NCI-H748 treated with DMSO at 0.1 percent for 48 hours (cell line): ENCODE results near the gene WLS.
"Not testable (repeated sequence)": the region's sequence is repeated elsewhere in the genome, so short reads cannot be mapped to it uniquely, and the experiment has no call there.

Experiments
- DNase-seq: peaks from one replicate; lab custom pipeline; 2025; lab: John Stamatoyannopoulos, UW

Gene WLS

DNA sequence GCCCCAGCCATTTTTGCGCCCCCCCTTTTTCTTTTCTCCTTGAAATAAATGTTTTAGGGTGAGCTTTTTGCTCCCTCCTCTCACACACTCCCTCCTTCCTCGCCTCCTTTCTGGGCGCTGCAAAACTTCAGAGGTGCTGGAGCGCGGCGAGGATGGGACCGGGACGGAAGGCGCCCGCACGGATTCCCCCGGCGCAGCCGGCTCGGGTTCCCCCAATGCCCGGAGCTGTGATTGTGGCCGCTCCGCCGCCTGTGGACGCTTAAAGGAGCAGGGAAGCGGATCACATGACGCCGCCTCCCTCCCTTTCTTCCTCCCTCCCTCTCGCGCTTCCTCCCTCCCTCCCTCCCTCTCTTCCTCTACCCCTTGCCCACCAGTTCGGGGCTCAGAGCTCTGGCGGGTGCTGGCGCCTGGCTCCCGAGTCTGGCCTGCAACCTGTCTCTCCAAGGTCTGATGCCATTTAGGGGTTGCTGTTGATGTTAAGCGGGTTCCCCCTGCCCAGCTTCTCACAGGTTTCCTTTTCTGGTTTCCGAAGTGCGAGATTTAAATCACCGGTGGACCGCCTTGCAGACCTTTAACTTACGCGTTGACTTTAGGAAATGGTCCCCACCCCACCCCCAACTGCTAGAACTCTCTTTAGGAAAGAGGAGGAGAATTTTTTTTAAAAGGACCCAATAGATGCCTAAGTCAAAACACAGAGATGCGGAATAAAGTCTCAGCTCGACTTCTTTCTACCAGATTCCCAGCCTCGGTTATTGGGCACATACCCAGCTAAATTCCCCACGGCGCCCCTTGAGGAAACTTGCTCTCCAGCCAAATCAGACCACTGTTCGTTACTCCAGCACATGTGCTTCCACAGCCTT, at the start of gene WLS:
WLS (minus strand) TSS at position 235 of the 860 bp plus-strand sequence; CDS start at position 11, 224 bp downstream.
- DNase-seq, result peak; percentile 48

DNA sequence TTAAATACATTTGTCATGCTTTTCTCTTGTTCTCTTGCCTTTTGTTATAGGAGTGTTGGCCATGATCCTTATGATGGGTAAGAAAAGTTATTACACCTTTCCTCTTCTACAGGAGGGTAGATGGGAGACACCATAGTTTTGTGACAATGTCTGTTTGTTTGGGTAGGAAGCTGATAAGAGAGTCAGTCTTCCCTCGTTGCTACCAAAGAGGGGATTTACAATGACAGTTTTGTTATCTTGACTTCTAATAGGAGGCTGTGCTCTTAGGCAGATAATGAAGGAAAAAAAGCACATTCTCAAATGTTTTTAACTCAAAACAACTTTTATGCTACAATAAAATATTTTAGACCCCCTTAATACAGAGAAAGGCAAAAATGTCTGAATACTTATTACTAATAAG, 48.0 kb upstream of the WLS start:
- DNase-seq, result no peak

DNA sequence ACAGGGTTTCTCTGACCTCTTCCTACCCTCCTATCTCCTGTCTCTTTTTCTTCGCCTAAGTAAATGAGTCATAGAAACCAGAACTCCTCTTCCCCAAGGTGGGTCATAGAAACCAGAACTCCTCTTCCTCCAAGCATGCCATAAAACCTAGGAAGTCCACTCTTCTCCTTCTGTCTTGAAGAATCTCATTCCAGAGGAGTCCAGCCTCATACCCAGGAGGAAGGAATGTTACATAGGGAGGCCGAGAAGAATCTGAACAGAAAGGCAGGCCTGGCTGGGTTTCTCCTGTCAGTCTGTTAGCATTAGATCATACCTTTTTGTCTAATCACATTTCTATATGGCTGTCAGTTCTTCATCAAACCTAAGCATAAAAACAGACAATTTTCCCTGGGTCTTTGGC, 47.5 kb upstream of the WLS start:
- no peak for DNase-seq

DNA sequence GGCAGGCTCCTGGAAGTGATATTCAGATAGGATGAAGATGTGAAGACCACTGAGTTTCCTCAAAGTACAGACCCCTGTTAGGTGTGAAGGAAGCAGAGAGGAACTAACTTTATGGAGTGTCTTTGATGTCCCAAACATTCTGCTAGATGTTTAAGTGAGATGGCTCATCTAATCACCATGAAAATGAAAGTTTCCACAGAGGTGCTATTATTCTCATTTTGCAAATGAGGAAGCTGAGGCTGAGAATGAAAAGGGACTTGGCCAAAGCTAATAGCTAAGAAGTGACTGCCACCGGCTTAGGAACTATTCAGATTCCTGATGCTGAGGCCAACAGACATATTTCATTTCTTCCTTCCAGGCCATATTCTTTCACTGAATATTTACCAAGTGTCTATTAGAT, 45.9 kb upstream of the WLS start:
- no peak for DNase-seq

DNA sequence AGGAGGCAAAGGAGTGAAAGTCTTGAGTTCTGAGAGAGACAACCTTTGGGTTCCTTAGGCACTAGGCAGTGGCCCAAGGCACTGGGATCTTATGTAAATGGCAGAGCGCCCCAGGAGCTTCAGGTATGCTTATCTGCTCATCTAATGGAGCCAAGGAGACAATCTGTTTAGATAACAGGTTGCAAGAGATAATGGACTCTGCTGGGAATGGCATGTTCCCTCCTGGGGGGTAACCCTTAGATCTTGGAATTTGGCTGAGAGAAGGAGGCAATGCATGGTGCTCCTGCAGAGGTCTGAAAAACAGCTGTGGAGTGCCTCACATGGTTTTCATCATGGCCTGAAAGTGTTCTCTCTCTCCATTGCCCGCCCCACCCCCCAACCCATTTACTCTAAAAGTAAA, 44.1 kb upstream of the WLS start:
- DNase-seq, result no peak

DNA sequence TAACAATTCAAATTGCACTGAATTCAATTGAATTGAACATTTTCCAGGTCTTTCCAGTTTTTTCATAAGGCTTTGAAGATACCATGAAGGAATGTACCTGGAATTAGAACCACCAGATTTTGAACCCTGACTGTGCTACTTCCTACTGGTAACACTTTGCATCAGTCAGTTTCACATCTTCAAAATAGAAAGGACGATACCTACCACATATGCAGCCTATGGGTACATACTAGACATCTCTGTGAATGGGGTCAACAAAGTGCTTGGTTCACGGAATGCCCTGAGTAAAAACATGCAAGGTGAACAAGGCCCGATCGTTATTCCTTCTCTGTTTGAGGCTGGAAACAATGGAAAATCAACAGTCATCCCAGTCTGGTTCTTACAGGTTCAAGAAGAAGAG, 41.2 kb upstream of the WLS start:
- DNase-seq, result no peak

DNA sequence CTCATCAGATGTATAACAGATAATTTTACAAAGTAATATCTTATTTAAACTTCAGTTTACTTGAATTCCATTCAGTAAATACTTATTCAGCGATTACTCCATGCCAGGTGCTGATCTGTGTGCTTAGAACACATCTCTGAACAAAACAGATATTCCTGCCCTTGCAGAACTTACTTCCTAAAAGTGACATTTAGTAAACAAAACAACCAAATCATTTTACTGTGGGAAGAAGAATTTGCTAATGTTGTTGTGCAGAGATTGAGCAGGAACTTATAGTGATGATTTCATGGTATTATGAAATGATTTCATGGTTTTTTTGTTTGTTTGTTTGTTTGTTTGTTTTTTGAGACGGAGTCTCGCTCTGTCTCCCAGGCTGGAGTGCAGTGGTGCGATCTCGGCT, 39.3 kb upstream of the WLS start:
- DNase-seq, result no peak

DNA sequence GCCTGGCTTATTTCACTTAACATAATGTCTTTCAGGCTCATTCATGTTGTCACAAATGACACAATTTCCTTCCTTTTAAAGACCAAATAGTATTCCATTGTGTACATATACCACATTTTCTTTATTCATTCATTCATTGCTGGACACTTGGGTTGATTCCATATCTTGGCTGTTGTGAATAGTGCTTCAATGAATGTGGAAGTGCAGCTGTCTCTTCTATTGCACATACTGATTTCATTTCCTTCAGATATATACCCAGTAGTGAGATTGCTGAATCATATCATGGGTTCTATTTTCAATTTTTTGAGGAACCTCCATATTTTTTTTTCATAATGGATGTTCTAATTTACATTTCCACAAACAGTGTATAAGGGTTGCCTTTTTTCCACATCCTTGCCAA, 38.6 kb upstream of the WLS start:
- no peak for DNase-seq

DNA sequence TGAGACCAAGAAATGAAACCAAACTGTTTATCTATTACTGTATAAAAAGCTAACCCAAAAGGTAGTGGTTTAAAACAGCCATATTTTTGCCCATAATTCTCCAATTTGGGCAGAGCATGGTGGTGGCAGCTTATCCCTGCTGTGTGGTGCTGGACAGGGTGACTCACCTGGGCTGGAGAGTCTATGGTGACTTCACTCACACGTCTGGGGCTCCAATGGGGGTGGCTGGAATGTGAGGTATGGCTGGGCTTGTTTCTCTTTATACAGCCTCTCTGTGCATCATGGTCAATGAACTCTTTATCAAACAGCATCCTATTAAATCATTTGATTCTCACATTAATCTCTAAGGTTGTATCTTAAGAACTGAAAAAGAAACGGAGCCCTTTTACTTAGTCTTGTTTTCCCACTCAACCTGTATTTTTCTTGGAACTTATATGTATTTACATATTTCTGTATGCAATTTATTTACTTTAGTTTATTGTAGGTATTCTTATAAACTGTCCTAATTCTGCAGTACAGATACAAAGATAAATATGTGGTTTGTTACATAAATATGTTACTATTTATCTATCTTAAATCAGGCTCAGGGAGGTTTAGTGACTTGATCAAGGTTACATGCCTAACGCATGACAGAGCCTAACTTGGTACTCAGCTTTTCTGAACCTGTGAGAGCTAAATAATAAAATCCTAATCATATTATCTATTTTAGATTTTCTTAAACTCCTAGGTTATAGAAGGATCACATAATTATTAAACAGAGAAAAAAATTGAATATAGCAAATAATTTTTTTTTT, 37.5 kb upstream of the WLS start:
- DNase-seq, result no peak

DNA sequence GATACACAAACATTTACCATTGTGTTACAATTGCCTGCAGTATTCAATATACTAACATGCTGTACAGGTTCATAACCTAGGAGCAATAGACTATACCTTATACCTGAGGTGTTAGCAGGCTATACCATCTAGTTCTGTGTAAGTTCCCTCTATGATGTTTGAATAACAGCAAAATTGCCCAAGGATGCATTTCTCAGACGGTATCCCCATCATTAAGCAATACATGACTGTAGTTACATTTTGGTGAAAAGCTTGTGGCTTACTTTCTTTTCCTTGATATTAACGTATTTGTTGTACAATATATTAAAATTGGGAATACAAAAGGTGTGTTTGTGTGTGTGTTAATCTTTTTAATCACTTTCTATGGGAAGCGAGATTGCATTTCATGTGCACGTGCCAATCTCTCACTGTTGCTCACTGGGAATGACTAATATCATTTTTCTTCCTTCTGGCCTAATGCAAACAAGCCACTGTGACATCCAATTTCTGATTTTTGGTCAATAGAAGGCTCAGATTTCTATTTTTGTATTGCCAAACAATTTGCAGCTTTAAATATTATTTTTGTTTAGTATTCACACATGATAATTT, 36.7 kb upstream of the WLS start:
- DNase-seq, result no peak

DNA sequence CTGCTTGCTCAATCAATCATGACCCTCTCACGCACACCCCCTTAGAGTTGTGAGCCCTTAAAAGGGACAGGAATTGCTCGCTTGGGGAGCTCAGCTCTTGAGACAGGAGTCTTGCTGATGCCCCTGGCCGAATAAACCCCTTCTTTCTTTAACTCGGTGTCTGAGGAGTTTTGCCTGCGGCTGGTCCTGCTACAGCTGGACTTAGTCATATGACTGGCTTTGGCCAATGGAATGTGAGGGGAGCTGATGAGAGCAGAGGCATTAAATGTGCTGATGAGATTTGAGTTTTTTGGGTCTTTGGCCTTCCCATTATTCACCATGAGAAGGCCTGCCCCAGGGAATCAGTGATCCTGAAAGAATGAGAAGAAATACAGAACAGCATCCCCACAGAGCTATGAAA, 24.5 kb upstream of the WLS start:
- not testable (repeated sequence) for DNase-seq

DNA sequence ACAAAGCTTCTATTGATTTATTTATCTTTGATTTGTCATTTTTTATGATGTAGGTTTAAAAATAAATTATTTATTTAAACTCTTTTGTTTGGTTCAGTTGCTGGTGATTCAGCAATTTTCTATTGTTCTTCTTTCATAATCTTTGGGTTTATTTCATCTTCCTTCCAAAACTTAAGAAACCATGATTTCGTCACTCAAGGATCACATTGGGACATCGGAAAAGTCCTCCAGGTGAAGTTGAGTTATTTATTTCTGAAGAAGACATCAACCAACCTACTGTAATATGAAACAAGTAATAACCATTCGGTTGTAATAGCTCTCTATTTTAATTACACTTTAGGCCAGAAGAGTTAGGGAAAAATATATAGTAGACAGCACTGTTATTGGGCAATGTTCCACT, 23.0 kb upstream of the WLS start:
- DNase-seq, result no peak

DNA sequence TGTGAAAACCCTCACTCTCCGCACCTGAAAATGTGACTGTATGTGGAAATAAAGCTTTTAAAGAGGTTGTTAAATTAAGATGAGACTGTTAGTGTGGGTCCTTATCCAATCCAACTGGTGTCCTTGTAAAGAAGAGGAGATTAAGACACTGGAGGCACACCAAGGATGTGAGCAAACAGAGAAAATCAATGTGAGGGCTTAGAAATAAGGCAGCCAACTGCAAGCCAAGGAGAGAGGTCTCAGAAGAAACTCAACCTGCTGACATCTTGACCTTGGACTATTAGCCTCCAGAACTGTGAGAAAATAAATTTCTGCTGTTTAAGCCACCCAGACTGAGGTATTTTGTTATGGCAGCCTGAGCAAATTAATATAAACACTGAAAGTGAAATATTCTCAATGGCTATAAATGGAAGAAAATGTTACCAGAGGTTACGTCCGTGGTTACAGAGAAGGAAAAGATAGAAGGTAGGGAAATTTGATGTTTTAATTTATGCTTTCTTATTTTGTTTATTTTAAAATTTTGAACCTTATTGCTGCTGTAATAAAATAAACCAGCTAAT, 22.4 kb upstream of the WLS start:
- no peak for DNase-seq

DNA sequence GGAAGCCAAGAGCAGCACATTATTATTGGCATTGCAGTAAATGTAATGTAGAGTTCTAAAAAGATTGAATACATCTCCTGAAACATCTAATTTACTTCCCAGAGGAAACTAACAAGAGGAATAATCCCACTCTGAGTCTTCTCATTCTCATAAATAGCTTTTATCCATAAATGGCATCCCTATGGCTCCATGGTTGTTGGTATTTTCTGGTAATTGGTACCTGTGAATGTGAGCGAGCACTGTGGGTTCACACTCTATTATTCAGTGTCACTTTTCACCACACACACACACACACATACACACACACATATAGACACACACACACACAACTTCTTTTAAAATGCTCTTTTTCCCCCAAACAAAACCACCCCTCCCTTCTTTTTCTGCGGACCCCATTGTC, 4.7 kb upstream of the WLS start:
- DNase-seq, result no peak

DNA sequence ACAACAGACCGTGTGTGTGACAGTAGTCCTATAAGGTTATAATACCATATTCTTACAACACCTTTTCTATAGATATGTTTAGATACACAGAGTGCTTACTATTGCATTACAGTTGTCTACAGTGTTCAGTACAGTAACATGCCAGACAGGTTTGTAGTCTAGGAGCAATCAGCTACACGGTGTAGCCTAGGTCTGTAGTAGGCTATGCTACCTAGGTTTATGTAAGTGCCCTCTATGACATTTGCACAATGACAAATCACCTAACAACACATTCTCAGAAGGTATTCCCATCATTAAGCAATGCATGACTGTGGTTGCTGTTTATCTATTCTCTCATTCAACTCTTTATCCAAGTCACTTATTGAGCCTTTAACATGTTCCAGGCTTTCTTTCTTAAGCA, 1.8 kb upstream of the WLS start:
- no peak for DNase-seq

DNA sequence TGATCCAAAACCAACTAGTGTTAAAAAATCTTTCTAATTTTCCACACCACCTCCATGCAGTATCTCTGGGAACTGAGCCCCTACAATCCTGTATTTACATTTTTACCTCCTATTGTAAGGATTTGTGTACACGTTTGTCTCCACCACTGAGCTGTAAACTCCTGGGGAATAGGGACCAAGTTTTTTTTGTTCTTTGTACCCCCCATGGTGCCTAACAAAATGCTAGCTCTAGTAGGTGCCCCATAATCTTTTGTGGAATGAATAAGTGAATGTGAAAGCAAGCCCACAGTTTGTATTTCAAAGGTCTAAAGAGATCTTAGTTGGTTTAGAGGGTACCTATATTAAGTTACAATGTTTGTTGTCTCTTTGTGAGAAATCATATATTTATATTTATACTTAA, 879 bp upstream of the WLS start:
- no peak for DNase-seq

DNA sequence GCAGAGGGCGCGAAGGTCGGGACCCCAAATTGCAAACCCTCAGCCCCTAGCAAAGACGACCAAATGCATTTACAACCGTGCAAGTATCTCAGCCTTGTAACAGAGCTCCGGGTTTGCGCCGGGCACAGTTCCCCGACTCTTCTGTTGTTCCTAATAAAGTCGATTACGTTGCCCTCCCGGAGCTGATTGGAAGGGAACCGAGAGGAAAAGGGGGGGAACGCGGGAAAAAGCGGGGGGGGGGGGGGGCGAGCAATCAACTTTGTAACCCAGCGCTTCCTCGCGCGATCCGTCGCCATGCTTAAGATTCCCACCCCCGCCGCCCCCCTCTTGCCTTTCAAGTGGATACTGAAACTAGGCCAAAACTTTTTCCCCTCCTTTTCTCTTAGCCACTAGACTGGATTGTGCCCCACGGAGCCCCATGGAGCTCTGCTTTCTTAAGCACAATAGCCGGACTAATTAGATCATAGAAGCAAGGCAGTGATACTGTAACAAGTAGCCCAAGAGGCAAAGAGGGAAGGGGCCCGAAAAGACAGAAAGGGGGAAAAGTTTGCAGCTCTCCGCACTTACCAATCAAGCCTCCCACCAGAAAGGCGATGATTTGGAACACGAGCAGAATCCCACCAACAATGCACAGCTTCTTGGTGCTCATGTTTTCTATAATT, 565 bp downstream of the WLS start:
- peak; percentile 46 for DNase-seq

DNA sequence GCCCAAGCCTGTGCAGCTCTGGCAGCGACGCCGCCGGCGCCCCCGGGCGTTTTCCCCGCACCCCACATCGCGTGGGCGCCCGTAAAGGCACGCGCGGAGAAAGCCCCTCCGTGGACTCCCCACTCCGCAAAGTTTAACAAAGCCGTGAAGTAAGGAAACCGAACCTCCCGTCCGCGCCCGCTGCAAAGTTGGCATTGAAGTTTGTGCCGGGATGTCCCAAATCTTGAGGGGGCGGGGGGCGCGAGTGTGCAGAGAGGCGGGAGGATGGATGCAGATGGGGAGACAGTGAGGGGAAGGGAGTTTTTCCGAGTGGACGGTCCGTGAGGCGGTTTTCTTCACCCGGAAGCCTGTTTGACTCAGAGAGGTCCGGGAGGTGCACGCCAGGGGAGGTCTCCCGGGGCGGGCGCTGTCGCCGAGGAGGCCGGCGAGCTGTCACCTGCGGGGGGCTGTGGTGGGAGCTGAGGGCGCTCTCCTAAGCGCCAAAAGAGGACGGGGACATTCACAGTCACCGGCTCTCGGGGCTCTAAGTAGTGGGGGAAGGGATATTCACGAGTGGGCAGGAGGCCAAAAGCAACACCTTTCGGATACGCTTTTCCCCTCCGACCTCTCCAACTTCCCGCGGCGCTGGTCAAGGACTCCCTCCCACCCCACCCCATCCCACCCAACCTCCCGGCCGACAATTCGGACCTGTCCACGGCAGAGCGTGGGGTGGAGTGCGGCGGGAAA, 1.3 kb downstream of the WLS start:
- DNase-seq, result no peak

DNA sequence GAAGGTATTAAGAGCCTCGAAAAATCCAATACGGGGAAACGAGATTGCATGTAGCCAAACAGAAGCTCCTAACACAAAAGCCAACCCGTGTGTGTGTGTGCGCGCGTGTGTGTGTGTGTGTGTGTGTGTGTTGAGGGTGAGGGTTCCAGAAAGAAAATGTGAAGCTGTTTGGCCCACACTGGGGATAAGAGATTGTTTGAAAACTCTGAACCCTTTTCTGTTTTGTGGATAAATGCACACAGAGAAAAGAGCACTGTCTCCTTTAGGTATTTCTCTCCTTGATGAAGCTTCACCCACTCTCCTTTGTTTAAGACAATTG, 1.9 kb downstream of the WLS start:
- DNase-seq, result no peak

DNA sequence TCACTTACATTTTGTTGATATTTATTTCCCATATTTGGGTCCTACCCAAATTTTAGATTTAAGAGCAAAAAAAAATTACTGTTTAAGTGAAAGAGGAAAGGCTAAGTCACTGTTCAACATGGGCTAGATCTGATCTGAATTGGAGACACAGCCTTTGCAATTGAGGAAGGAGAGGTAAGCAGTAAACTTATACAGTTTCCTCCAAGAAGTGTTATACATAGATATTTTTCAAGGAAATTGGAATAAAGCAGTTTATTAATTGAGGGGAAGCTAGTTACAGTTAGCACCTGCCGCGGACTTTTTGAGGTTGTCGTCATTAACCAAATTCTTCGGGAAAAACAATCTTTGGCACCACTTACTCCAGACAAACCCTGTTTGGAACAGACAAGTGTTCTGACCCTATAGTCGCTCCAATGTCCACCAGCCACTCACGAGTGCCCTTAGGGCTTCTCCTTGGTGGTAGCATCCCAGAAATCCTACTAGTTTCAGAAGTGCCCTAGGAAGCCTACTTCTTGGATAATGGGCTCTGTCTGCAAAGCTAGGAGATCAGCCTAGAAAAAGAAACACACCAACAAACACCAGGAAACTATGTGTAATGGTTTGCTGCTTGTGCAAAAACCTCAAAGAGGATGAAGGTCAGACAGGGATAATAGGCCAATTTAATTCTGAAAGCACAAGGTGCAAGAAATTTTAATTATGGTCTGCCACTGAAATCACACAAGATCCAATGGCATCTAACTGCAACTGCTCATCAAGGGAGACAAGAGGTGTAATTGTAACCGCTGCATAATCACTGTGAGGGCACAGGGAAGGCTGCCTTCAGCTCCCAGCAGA, 2.5 kb downstream of the WLS start:
- peak; percentile 49 for DNase-seq

DNA sequence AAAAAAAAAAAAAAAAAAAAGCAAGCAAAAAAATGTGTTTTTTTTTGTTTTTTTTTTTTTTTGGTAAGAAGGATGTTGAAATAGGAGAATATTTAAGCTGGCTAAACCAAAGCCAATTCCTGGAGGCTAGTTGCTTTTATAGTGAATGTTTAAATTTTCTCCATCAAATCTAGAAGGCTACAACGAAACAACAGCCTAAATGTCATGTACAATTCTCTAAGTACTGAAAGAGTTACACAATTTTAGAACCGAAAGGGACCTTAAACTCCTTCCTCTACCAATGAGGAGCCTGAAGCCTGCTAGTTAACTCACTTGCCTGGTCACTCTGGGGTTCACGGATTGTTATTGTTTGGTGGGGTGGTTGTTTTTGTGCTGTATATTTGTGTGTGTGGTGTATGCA, 3.5 kb downstream of the WLS start:
- DNase-seq, result no peak
